GM23338 (cell line): ENCODE measurements around the gene NLRP5. TPM values are rescaled to one million over a fixed set of nuclear protein-coding genes. Genes with fewer than 3 reads are reported as not detected.

Source experiments
- ATAC-seq: fragments of 200-7000 bp; cut with Tn5 transposase; 3 replicates; pipeline ENCODE4 v1.9.1; 2020
- DNase-seq: peaks from one replicate; pipeline ENCODE4 v3.0.0-alpha.2; 2015; ENCODE audit warnings: low spot score
- H2AFZ ChIP-seq: fragments of 200-600 bp; sonication (generic); 2 replicates; pipeline ENCODE4 v1.8.0; 2016; ENCODE audit warnings: antibody characterized with exemption, mild to moderate bottlenecking, moderate library complexity
- H3F3A ChIP-seq: fragments of 200-600 bp; sonication (generic); replicated peaks from 2 replicates; pipeline ENCODE4 v1.8.0; 2017; ENCODE audit warnings: antibody characterized with exemption, mixed run types, low read depth
- H3K27ac ChIP-seq: fragments of 200-600 bp; sonication (generic); 2 replicates; pipeline ENCODE4 v1.6.1; 2016; ENCODE audit warnings: low read depth
- H3K27me3 ChIP-seq: fragments of 200-600 bp; sonication (generic); 2 replicates; pipeline ENCODE4 v1.8.0; 2016; ENCODE audit warnings: mild to moderate bottlenecking, mixed run types, moderate library complexity; ENCODE audit not compliant: insufficient read depth
- H3K36me3 ChIP-seq: fragments of 200-600 bp; sonication (generic); 2 replicates; pipeline ENCODE4 v1.8.0; 2016; ENCODE audit warnings: mild to moderate bottlenecking; ENCODE audit not compliant: insufficient read depth
- H3K4me1 ChIP-seq: fragments of 200-600 bp; sonication (generic); 2 replicates; pipeline ENCODE4 v1.8.0; 2016; ENCODE audit warnings: mild to moderate bottlenecking, moderate library complexity; ENCODE audit not compliant: insufficient read depth
- H3K4me2 ChIP-seq: fragments of 200-600 bp; sonication (generic); 2 replicates; pipeline ENCODE4 v1.7.1; 2017; ENCODE audit warnings: mixed run types
- H3K4me3 ChIP-seq: fragments of 200-600 bp; sonication (generic); 2 replicates; pipeline ENCODE4 v1.6.1; 2016; ENCODE audit warnings: mixed run types
- H3K79me2 ChIP-seq: fragments of 200-600 bp; sonication (generic); replicated peaks from 2 replicates; pipeline ENCODE4 v1.8.0; 2017; ENCODE audit warnings: mild to moderate bottlenecking; ENCODE audit not compliant: insufficient read depth
- H3K9me2 ChIP-seq: fragments of 200-600 bp; sonication (generic); 2 replicates; pipeline ENCODE4 v1.8.0; 2017; ENCODE audit not compliant: insufficient read depth
- H4K20me1 ChIP-seq: fragments of 200-600 bp; sonication (generic); replicated peaks from 2 replicates; pipeline ENCODE4 v1.8.0; 2017; ENCODE audit warnings: mild to moderate bottlenecking; ENCODE audit not compliant: insufficient read depth
- H3K27ac Mint-ChIP-seq: 2 replicates; pipeline ENCODE4 v1.8.0; 2020; ENCODE audit warnings: inconsistent platforms, mild to moderate bottlenecking, moderate library complexity, mixed read lengths
- H3K27me3 Mint-ChIP-seq: 3 replicates; pipeline ENCODE4 v1.8.0; 2022; ENCODE audit warnings: low read depth, mild to moderate bottlenecking, moderate library complexity, mixed read lengths, inconsistent platforms; ENCODE audit not compliant: insufficient read depth, poor library complexity
- H3K36me3 Mint-ChIP-seq: 3 replicates; pipeline ENCODE4 v1.8.0; 2021; ENCODE audit warnings: low read depth, mild to moderate bottlenecking, inconsistent platforms, moderate library complexity, mixed read lengths
- H3K4me1 Mint-ChIP-seq: 3 replicates; pipeline ENCODE4 v1.8.0; 2020; ENCODE audit warnings: mild to moderate bottlenecking, inconsistent platforms, mixed read lengths
- H3K4me3 Mint-ChIP-seq: 3 replicates; pipeline ENCODE4 v1.8.0; 2021; ENCODE audit warnings: moderate library complexity, mild to moderate bottlenecking, inconsistent platforms, mixed read lengths
- H3K9me3 Mint-ChIP-seq: 3 replicates; pipeline ENCODE4 v1.8.0; 2020; ENCODE audit warnings: moderate library complexity, mild to moderate bottlenecking, inconsistent platforms, mixed read lengths
- CTCF ChIP-seq, 2 experiments: fragments of 200-600 bp in 1 of 2; sonication (generic) in 1 of 2; conservative IDR thresholded peaks; 2 replicates each; pipeline versions ENCODE4 v1.5.1 to v1.6.1; 2016 to 2017; ENCODE audit warnings: antibody characterized with exemption in 2 of 2, low read depth in 2 of 2, mild to moderate bottlenecking in 2 of 2, moderate library complexity in 1 of 2
- ETS1 ChIP-seq: IDR thresholded peaks from 2 replicates; pipeline ENCODE4 v1.6.1; 2016; ENCODE audit warnings: antibody characterized with exemption
- EZH2 ChIP-seq: fragments of 200-600 bp; sonication (generic); IDR thresholded peaks from one replicate; pipeline ENCODE4 v1.8.0; 2017; ENCODE audit warnings: antibody characterized with exemption, mild to moderate bottlenecking, low read depth; ENCODE audit not compliant: unreplicated experiment
- NANOG ChIP-seq: IDR thresholded peaks from 2 replicates; pipeline ENCODE4 v1.6.1; 2016; ENCODE audit warnings: antibody characterized with exemption, borderline replicate concordance
- POLR2AphosphoS5 ChIP-seq: IDR thresholded peaks from 2 replicates; pipeline ENCODE4 v1.6.1; 2016; ENCODE audit warnings: antibody characterized with exemption, low read depth
- REST ChIP-seq: IDR thresholded peaks from one replicate; pipeline ENCODE4 v1.6.1; 2018; ENCODE audit warnings: antibody characterized with exemption; ENCODE audit not compliant: unreplicated experiment
- STAT1 ChIP-seq: IDR thresholded peaks from one replicate; pipeline ENCODE4 v1.6.1; 2016; ENCODE audit warnings: antibody characterized with exemption; ENCODE audit not compliant: unreplicated experiment
- ZNF114 ChIP-seq: fragments of 250-450 bp; sonication (Bioruptor Pico); IDR thresholded peaks from 2 replicates; pipeline ENCODE4 v1.5.0; 2020; ENCODE audit warnings: mild to moderate bottlenecking, moderate library complexity
- ZNF331 ChIP-seq: fragments of 250-450 bp; sonication (Bioruptor Pico); IDR thresholded peaks from 2 replicates; pipeline ENCODE4 v1.5.0; 2020; ENCODE audit warnings: low read depth, mild to moderate bottlenecking, moderate library complexity
- ZNF462 ChIP-seq: fragments of 250-450 bp; sonication (Bioruptor Pico); IDR thresholded peaks from 2 replicates; pipeline ENCODE4 v1.5.0; 2020; ENCODE audit warnings: mild to moderate bottlenecking, moderate library complexity
- polyA plus RNA-seq: library from polyadenylated mRNA; unstranded; fragments of >200 nt; fragmentation: Nextera tagmentation; extraction: Ambion mirVana; gene quantifications from 2 replicates; pipeline ENCODE4 v1.2.1, GENCODE V29; 2016
- total RNA-seq: library from RNA; depleted of rRNA; stranded (reverse); fragments of >200 nt; shearing (Covaris generic); gene quantifications from 2 replicates; pipeline ENCODE4 v1.2.3, GENCODE V29; 2014

NLRP5 gene
- total and polyA plus RNA-seq, 2 experiments from 2014 or later = not detected

- Histone ChIP-seq H3F3A (no peaks in the 10 kb centered on the region), H4K20me1 (no peaks in the 10 kb centered on the region), H3K4me2 (no peak overlapping the region), H3K27me3 (no peaks in the 10 kb centered on the region), H3K9me2 (no peaks in the 10 kb centered on the region), H3K4me3 (no peak overlapping the region), H3K79me2 (no peaks in the 10 kb centered on the region), H3K4me1 (no peaks in the 10 kb centered on the region), H2AFZ (no peak overlapping the region), H3K36me3 (no peaks in the 10 kb centered on the region), H3K27ac (no peak overlapping the region)
- TF ChIP-seq NANOG (no peak), ZNF331 (CRISPR knock-in tag) (no peak), POLR2AphosphoS5 (no peak), ZNF114 (CRISPR knock-in tag) (no peak), STAT1 (no peak), CTCF (conservative IDR thresholded peaks at IDR 0.05; ENCODE audit: low read depth in 2 of 2) (no peak), EZH2 (no peak), ZNF462 (no peak), ETS1 (no peak), REST (no peak)
- no peaks in the 10 kb centered on the region for H3K4me1 Mint-ChIP-seq
- H3K36me3 Mint-ChIP-seq = peaks cover 25% of the 10 kb centered on the region
- DNase-seq (no peak), ATAC-seq (no peak)
- H3K9me3 Mint-ChIP-seq = peaks cover 93% of the 10 kb centered on the region
- H3K27ac Mint-ChIP-seq = no peak overlapping the region
- H3K27me3 Mint-ChIP-seq = peaks cover 3% of the 10 kb centered on the region
- H3K4me3 Mint-ChIP-seq = no peak overlapping the region
Measured at GRCh38 chr19:56026769-56027168, 40.2 kb downstream of the NLRP5 start.
